Liver (tissue), 9 donors: ENCODE measurements around the gene IDI2. TPM values are rescaled to one million over a fixed set of nuclear protein-coding genes. Genes with fewer than 3 reads are reported as not detected.
"Not testable (repeated sequence)": the region's sequence is repeated elsewhere in the genome, so short reads cannot be mapped to it uniquely, and the experiment has no call there.

Source experiments
- DNase-seq: peaks from one replicate; pipeline ENCODE4 v3.0.0-alpha.2; 2017; ENCODE audit warnings: low spot score
- H3K27ac ChIP-seq, 2 donors: one replicate each; pipeline ENCODE4 v1.7.0; 2013; ENCODE audit warnings: inconsistent platforms in 2 of 2, low read length in 2 of 2, control low read depth in 1 of 2, low read depth in 1 of 2, mild to moderate bottlenecking in 1 of 2
- H3K27me3 ChIP-seq, 4 donors: one replicate each; pipeline versions ENCODE4 v1.6.1 to v1.7.0; 2013; ENCODE audit warnings: low read length in 3 of 4, inconsistent platforms in 1 of 4, mild to moderate bottlenecking in 1 of 4, moderate library complexity in 1 of 4; ENCODE audit not compliant: control insufficient read depth in 4 of 4, insufficient read depth in 4 of 4
- H3K36me3 ChIP-seq, 4 donors: one replicate each; pipeline versions ENCODE4 v1.6.1 to v1.7.0; 2013; ENCODE audit warnings: low read length in 3 of 4, mild to moderate bottlenecking in 3 of 4, low read depth in 1 of 4, moderate library complexity in 1 of 4; ENCODE audit not compliant: control insufficient read depth in 4 of 4, insufficient read depth in 3 of 4
- H3K4me1 ChIP-seq, 4 donors: one replicate each; pipeline versions ENCODE4 v1.6.1 to v1.7.0; 2013; ENCODE audit warnings: low read length in 3 of 4, mild to moderate bottlenecking in 3 of 4, moderate library complexity in 1 of 4; ENCODE audit not compliant: control insufficient read depth in 4 of 4, insufficient read depth in 4 of 4
- H3K4me3 ChIP-seq, 3 donors: one replicate each; pipeline versions ENCODE4 v1.6.1 to v1.7.0; 2013; ENCODE audit warnings: low read length in 3 of 3, control low read depth in 1 of 3, low read depth in 1 of 3, mild to moderate bottlenecking in 1 of 3
- H3K9ac ChIP-seq, 2 donors: one replicate each; pipeline ENCODE4 v1.7.0; 2013; ENCODE audit warnings: low read length in 2 of 2, mild to moderate bottlenecking in 2 of 2, moderate library complexity in 2 of 2, control low read depth in 1 of 2, low read depth in 1 of 2
- H3K9me3 ChIP-seq, 4 donors: one replicate each; pipeline versions ENCODE4 v1.6.1 to v1.7.0; 2013; ENCODE audit warnings: low read length in 3 of 4; ENCODE audit not compliant: control insufficient read depth in 4 of 4
- ATF3 ChIP-seq: IDR thresholded peaks from 2 replicates; pipeline ENCODE4 v1.6.1; 2016; ENCODE audit warnings: antibody characterized with exemption
- EGR1 ChIP-seq, 2 donors: IDR thresholded peaks; 2 replicates each; pipeline ENCODE4 v1.6.1; 2016 to 2018; ENCODE audit warnings: antibody characterized with exemption in 2 of 2, low read depth in 2 of 2
- FOXA2 ChIP-seq: IDR thresholded peaks from 2 replicates; pipeline ENCODE4 v1.6.1; 2016; ENCODE audit warnings: antibody characterized with exemption
- GABPA ChIP-seq, 2 donors: IDR thresholded peaks in 1 of 2; conservative IDR thresholded peaks in 1 of 2; 2 replicates each; pipeline ENCODE4 v1.6.1; 2016; ENCODE audit warnings: antibody characterized with exemption in 2 of 2, mild to moderate bottlenecking in 1 of 2, moderate library complexity in 1 of 2
- HNF4A ChIP-seq, 2 donors: conservative IDR thresholded peaks; 2 replicates each; pipeline ENCODE4 v1.6.1; 2016; ENCODE audit warnings: antibody characterized with exemption in 2 of 2, mild to moderate bottlenecking in 2 of 2
- JUND ChIP-seq, 2 donors: IDR thresholded peaks; 2 replicates each; pipeline ENCODE4 v1.6.1; 2016; ENCODE audit warnings: antibody characterized with exemption in 2 of 2
- MAX ChIP-seq: IDR thresholded peaks from 2 replicates; pipeline ENCODE4 v1.6.1; 2016; ENCODE audit warnings: antibody characterized with exemption
- NR2F2 ChIP-seq: IDR thresholded peaks from 2 replicates; pipeline ENCODE4 v1.6.1; 2016; ENCODE audit warnings: antibody characterized with exemption
- RAD21 ChIP-seq, 2 donors: IDR thresholded peaks; 2 replicates each; pipeline ENCODE4 v1.6.1; 2016; ENCODE audit warnings: antibody characterized with exemption in 2 of 2, mild to moderate bottlenecking in 2 of 2
- REST ChIP-seq: IDR thresholded peaks from 2 replicates; pipeline ENCODE4 v1.6.1; 2016; ENCODE audit warnings: antibody characterized with exemption, mild to moderate bottlenecking
- SP1 ChIP-seq: IDR thresholded peaks from 2 replicates; pipeline ENCODE4 v1.6.1; 2018; ENCODE audit warnings: antibody characterized with exemption, mild to moderate bottlenecking
- TAF1 ChIP-seq: conservative IDR thresholded peaks from 2 replicates; pipeline ENCODE4 v1.6.1; 2016; ENCODE audit warnings: antibody characterized with exemption, mild to moderate bottlenecking
- YY1 ChIP-seq: IDR thresholded peaks from 2 replicates; pipeline ENCODE4 v1.6.1; 2016; ENCODE audit warnings: antibody characterized with exemption, mild to moderate bottlenecking
- WGBS: extraction: QIAGEN DNeasy Blood & Tissue Kit; methylation state at CpG from one replicate; pipeline ENCODE4 v1.1.7; 2013; 5-methylcytosine and 5-hydroxymethylcytosine counted together
- polyA plus RNA-seq, 2 donors: library from polyadenylated mRNA; stranded (reverse) in 1 of 2; unstranded in 1 of 2; fragments of 200-250 nt in 1 of 2; fragments of >200 nt in 1 of 2; fragmentation: Nextera tagmentation in 1 of 2; extraction: Ambion mirVana in 1 of 2; gene quantifications; one replicate each; pipeline versions ENCODE4 v1.2.1 to v1.2.3, GENCODE V29; 2013 to 2015
- total RNA-seq, 2 donors: library from RNA; depleted of rRNA; stranded (reverse); fragments of >200 nt; gene quantifications; one replicate each; pipeline ENCODE4 v1.2.3, GENCODE V29; 2014
- TF ChIP-seq, protein P1 (sequence below): fragments of 150-350 bp; IDR thresholded peaks from 2 replicates; pipeline ENCODE4 v1.5.1; 2017; ENCODE audit warnings: improper control_type of control experiment, low read depth, low read length; ENCODE audit not compliant: missing input control
- donor health status: healthy.
- donor health status: healthy.
- donor health status: healthy.
- donor health status: healthy.
- donor health status: healthy.

The IDI2 gene
- total and polyA plus RNA-seq, 4 donors: not detected

DNA sequence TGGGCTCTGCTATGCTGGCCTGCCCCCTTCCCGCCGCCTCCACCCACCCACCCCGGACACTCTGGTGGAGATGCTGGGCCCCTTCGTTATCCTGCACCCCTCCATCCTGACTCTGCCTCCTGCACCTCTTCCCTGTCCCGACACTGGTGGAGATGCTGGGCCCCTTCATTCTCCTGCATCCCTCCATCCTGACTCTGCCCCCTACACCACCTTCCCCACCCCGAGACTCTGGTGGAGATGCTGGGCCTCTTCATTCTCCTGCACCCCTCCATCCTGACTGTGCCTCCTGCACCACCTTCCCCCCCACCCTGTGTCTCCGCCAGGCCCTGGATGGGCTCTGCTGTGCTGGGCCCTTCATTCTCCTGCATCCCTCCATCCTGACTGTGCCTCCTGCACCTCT is 15.0 kb downstream of the IDI2 start:
- Histone ChIP-seq H3K36me3 (peaks cover 22 to 81% (median 57%) of the 10 kb centered on the region in 4 donors), H3K27me3 (no peaks in the 10 kb centered on the region), H3K9me3 (no peaks in the 10 kb centered on the region), H3K4me1 (no peaks in the 10 kb centered on the region), H3K4me3 (no peak overlapping the region), H3K27ac (no peak overlapping the region), H3K9ac (no peak overlapping the region)
- 96% methylated on average over 7 of the region's 7 CpGs for WGBS
- no peak for DNase-seq
- TF ChIP-seq JUND (IDR thresholded peaks at IDR 0.05): no peak
- no peak for TF ChIP-seq RAD21 (IDR thresholded peaks at IDR 0.05)
- TF ChIP-seq, protein P1, sequence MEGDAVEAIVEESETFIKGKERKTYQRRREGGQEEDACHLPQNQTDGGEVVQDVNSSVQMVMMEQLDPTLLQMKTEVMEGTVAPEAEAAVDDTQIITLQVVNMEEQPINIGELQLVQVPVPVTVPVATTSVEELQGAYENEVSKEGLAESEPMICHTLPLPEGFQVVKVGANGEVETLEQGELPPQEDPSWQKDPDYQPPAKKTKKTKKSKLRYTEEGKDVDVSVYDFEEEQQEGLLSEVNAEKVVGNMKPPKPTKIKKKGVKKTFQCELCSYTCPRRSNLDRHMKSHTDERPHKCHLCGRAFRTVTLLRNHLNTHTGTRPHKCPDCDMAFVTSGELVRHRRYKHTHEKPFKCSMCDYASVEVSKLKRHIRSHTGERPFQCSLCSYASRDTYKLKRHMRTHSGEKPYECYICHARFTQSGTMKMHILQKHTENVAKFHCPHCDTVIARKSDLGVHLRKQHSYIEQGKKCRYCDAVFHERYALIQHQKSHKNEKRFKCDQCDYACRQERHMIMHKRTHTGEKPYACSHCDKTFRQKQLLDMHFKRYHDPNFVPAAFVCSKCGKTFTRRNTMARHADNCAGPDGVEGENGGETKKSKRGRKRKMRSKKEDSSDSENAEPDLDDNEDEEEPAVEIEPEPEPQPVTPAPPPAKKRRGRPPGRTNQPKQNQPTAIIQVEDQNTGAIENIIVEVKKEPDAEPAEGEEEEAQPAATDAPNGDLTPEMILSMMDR: no peak
- TF ChIP-seq MAX: no peak
- TF ChIP-seq FOXA2: no peak
- no peak for TF ChIP-seq NR2F2
- no peak for TF ChIP-seq SP1
- no peak for TF ChIP-seq REST
- TF ChIP-seq GABPA (IDR thresholded peaks at IDR 0.05 in 1 of 2, conservative IDR thresholded peaks at IDR 0.05 in 1 of 2): no peak
- TF ChIP-seq EGR1 (IDR thresholded peaks at IDR 0.05; ENCODE audit: low read depth in 2 of 2): no peak
- TF ChIP-seq ATF3: no peak
- no peak for TF ChIP-seq HNF4A (conservative IDR thresholded peaks at IDR 0.05)
- TF ChIP-seq TAF1: no peak

GRCh38 chr10:1009947-1010346 is 15.7 kb downstream of the IDI2 start:
- H3K27ac ChIP-seq, H3K4me3 ChIP-seq, DNase-seq, H3K9ac ChIP-seq, H3K9me3 ChIP-seq, H3K4me1 ChIP-seq, H3K27me3 ChIP-seq: not testable (repeated sequence)
- 82% methylated on average over 8 of the region's 8 CpGs for WGBS
- H3K36me3 ChIP-seq: peaks cover 24 to 84% (median 57%) of the 10 kb centered on the region in 4 donors

- H3K4me1 ChIP-seq: no peaks in the 10 kb centered on the region
- H3K9ac ChIP-seq: no peak overlapping the region
- H3K27ac ChIP-seq: no peak overlapping the region
- no peak overlapping the region for H3K4me3 ChIP-seq
- peaks cover 24 to 87% (median 61%) of the 10 kb centered on the region in 4 donors for H3K36me3 ChIP-seq
- peak; percentile 39 for DNase-seq
- H3K9me3 ChIP-seq: no peaks in the 10 kb centered on the region
- H3K27me3 ChIP-seq: no peaks in the 10 kb centered on the region
- WGBS: 90% methylated on average over 9 of the region's 9 CpGs
- TF ChIP-seq, protein P1: no peak
- TF ChIP-seq EGR1 (IDR thresholded peaks at IDR 0.05; ENCODE audit: low read depth in 2 of 2): no peak
- TF ChIP-seq HNF4A (conservative IDR thresholded peaks at IDR 0.05): no peak
- TF ChIP-seq TAF1: no peak
- TF ChIP-seq FOXA2: no peak
- no peak for TF ChIP-seq NR2F2
- TF ChIP-seq JUND (IDR thresholded peaks at IDR 0.05): no peak
- TF ChIP-seq ATF3: no peak
- TF ChIP-seq YY1: no peak
- TF ChIP-seq RAD21 (IDR thresholded peaks at IDR 0.05): no peak
- no peak for TF ChIP-seq REST
Measured at GRCh38 chr10:1009071-1009494, 16.6 kb downstream of the IDI2 start.
